Rectal smooth muscle tissue (tissue), 1 donor: ENCODE data around the gene GGN.
"Not testable (repeated sequence)": the region's sequence is repeated elsewhere in the genome, so short reads cannot be mapped to it uniquely, and the experiment has no call there.

Experiments used
- H3K27ac ChIP-seq: one replicate; pipeline ENCODE4 v1.7.0; 2013; ENCODE audit warnings: low read depth, low read length, inconsistent platforms
- H3K27me3 ChIP-seq: one replicate; pipeline ENCODE4 v1.7.0; 2013; ENCODE audit warnings: low read length; ENCODE audit not compliant: control insufficient read depth, insufficient read depth
- H3K36me3 ChIP-seq: one replicate; pipeline ENCODE4 v1.7.0; 2013; ENCODE audit warnings: low read length; ENCODE audit not compliant: control insufficient read depth, insufficient read depth
- H3K4me1 ChIP-seq: one replicate; pipeline ENCODE4 v1.7.0; 2013; ENCODE audit warnings: low read length; ENCODE audit not compliant: control insufficient read depth, insufficient read depth
- H3K4me3 ChIP-seq: one replicate; pipeline ENCODE4 v1.7.0; 2013; ENCODE audit warnings: low read length
- H3K9ac ChIP-seq: one replicate; pipeline ENCODE4 v1.7.0; 2013; ENCODE audit warnings: low read length

Gene GGN

DNA sequence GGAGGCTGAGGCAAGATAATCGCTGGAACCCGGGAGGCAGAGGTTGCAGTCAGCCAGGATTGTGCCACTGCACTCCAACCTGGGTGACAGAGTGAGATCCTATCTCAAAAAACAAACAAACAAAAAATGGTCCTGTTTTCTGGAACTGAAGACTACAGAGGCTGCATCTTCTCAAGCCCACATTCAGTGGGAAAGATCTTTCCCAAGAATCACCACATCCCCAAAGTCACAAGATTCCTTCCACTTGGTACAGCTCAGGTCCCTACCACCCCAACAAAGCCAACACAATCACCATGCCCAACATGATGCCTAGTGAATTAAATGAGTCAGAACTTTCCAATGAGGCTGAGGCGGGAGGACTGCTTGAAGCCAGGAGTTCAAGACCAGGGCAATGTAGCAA lies 37.0 kb downstream of the GGN start:
- H3K9ac ChIP-seq, result no peak overlapping the region
- no peaks in the 10 kb centered on the region for H3K4me1 ChIP-seq
- H3K4me3 ChIP-seq, result no peak overlapping the region
- H3K27ac ChIP-seq, result no peak overlapping the region
- peaks cover 2% of the 10 kb centered on the region for H3K27me3 ChIP-seq
- H3K36me3 ChIP-seq, result no peaks in the 10 kb centered on the region

DNA sequence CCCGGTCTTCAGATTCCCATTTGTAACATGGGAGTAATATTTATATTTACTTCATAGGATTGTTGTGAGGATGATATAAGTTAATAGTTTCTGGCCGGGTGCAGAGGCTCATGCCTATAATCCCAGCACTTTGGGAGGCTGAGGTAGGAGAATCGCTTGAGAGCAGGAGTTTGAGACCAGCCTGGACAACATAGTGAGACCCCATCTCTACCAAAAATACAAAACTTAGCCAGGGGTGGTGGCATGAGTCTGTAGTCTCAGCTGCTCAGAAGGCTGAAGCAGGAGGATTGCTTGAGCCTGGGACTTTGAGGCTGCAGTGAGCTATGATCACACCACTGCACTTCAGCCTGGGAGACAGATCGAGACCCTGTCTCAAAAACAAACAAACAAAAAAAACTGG lies 41.0 kb downstream of the GGN start:
- H3K36me3 ChIP-seq, result no peaks in the 10 kb centered on the region
- H3K4me3 ChIP-seq, result no peak overlapping the region
- no peaks in the 10 kb centered on the region for H3K27me3 ChIP-seq
- no peak overlapping the region for H3K9ac ChIP-seq
- no peak overlapping the region for H3K27ac ChIP-seq
- H3K4me1 ChIP-seq, result no peaks in the 10 kb centered on the region

DNA sequence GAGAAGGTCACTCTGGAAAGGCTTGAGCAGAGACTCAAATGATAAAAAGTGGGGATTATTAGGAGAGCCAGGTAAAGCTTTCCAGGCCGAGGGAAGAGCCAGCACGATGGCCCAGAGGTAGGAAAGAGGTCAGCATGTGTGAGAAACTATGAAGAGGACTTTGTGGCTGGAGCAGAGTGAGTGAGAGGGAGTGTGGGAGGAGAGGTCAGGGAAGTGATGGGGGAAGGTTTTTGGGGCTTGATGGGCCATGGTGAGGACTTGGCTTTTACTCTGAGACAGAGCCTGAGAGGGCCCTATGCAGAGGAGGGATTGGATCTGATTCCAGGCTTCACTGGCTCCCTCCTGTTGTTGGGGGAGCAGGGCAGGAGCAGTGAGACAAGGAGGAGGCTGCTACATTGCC lies 46.9 kb downstream of the GGN start:
- Histone ChIP-seq H3K36me3 (no peaks in the 10 kb centered on the region), H3K27me3 (no peaks in the 10 kb centered on the region), H3K4me1 (no peaks in the 10 kb centered on the region), H3K9ac (no peak overlapping the region), H3K4me3 (no peak overlapping the region), H3K27ac (no peak overlapping the region)

DNA sequence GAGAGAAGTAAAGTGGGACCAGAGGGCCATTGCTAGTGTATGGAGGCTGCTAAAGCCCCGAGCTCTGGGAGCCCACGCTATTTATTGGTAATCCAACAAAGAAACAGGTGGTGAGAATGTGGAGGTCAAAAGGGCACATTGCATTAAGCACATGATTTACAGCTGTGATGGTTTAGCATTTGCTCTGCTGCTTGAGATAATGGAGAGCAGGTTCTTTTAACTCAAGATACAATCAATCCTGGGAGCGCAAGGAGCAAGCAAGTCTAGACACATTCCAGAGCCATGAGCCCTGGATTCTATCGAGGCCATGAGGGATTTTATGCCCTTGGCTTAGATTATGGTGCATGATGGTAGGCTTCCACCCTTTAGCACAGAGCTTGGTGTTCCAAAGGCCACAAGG lies 48.8 kb downstream of the GGN start:
- H3K9ac ChIP-seq, H3K4me1 ChIP-seq, H3K4me3 ChIP-seq, H3K27me3 ChIP-seq, H3K27ac ChIP-seq, H3K36me3 ChIP-seq: not testable (repeated sequence)

DNA sequence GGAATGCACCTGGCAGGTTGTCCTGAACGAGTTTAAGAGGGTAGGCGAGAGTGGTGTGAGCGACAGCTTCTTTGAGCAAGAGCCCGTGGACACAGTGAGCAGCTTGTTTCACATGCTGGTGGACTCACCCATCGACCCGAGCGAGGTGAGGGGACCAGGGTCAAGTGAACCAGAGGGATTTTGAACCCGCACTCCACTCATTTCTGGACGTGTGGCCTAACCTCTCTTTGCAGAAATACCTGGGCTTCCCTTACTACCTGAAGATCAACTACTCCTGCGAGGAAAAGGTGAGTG lies 50.5 kb downstream of the GGN start:
- Histone ChIP-seq H3K4me3 (peak overlapping the region; percentile 98), H3K27ac (no peak overlapping the region), H3K36me3 (no peaks in the 10 kb centered on the region), H3K4me1 (no peaks in the 10 kb centered on the region), H3K27me3 (no peaks in the 10 kb centered on the region), H3K9ac (no peak overlapping the region)

DNA sequence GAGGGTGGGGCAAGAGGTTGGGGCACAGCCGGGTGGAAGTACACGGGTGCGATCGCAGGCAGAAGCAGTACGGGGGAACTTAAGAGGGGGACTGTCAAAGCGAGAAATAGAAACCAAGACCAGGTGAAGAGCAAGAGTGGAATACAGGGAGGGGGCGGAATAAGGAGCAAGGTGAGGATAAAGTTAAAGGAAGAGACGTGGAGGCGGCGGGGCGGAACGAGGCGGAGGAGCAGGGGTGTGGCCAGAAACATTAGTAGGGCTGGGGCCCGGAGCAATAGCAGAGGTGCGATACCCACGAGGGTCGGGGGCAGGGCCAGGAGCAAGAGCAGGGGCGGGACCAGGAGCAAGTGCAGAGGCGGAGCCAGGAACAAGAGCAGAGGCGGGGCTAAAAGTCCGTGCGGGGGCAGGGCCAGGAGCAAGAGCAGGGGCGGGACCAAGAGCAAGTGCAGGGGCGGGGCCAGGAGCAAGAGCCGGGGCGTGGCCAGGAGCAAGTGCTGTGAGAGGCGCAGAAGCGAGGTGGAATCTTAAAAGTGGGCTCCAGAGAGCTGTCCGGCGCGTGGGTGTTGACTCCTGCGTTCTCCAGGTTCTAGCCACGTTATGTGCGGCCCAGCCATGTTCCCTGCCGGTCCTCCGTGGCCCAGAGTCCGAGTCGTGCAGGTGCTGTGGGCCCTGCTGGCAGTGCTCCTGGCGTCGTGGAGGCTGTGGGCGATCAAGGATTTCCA lies 51.0 kb downstream of the GGN start:
- H3K27me3 ChIP-seq, result no peaks in the 10 kb centered on the region
- peak overlapping the region; percentile 70 for H3K9ac ChIP-seq
- peak overlapping the region; percentile 98 for H3K4me3 ChIP-seq

DNA sequence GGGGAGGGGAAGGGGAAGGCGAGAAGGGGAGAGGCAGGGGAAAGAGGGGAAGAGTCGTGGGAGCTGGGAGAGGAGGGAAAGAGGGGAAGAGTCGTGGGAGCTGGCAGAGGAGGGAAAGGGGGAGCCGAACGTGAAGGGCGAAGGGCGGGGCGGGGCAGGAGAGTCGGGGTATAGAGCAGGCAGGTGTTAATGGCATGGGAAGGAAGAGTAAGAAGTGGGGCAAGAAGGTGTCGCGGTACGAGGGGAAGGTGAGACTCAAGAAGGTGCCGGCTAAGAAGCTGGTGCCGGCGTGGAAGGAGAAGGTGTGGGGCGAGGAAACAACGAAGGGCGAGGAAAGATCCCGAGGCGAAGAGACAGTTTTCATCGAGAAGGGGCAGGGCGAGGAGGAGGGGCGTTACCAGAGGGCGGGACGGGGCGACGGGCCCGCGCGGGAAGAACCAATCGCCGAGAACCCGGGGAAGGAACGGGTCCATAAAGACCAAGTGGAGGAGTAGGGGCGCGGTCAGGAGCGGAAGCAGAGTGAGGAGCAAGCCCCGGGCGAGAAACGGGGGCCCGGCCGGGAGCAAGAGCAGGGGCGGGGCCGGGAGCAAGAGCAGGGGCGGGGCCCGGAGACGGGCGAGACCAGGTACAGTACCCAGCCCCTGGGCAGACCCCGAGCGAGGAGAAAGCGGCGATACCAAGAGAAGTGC lies 51.7 kb downstream of the GGN start:
- H3K9ac ChIP-seq, result peak overlapping the region; percentile 70
- H3K27ac ChIP-seq, result peak overlapping the region; percentile 86
- H3K36me3 ChIP-seq, result no peaks in the 10 kb centered on the region
- peak overlapping the region; percentile 98 for H3K4me3 ChIP-seq
- H3K27me3 ChIP-seq, result no peaks in the 10 kb centered on the region
- no peaks in the 10 kb centered on the region for H3K4me1 ChIP-seq

More for the DNA sequence above, 51.0 kb downstream of the GGN start:
- no peaks in the 10 kb centered on the region for H3K36me3 ChIP-seq
- no peaks in the 10 kb centered on the region for H3K4me1 ChIP-seq
- peak overlapping the region; percentile 86 for H3K27ac ChIP-seq
